Measurements from ENCODE around the gene UBL7. TPM values are rescaled to one million over a fixed set of nuclear protein-coding genes. Genes with fewer than 3 reads are reported as not detected.

Gene UBL7
- total and polyA plus RNA-seq, 10 of the 15 experiments (the other 5 are each of a cell fraction or from before 2014, with no cell fraction given), result 25.9 to 145 (median 90.1) TPM

- TF ChIP-seq, protein P1, sequence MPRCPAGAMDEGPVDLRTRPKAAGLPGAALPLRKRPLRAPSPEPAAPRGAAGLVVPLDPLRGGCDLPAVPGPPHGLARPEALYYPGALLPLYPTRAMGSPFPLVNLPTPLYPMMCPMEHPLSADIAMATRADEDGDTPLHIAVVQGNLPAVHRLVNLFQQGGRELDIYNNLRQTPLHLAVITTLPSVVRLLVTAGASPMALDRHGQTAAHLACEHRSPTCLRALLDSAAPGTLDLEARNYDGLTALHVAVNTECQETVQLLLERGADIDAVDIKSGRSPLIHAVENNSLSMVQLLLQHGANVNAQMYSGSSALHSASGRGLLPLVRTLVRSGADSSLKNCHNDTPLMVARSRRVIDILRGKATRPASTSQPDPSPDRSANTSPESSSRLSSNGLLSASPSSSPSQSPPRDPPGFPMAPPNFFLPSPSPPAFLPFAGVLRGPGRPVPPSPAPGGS (IDR thresholded peaks at IDR 0.05; ENCODE audit: borderline replicate concordance, insufficient read depth, low read depth, low read length, poor library complexity, severe bottlenecking), result peak; percentile 97
- peak; percentile 92 for TF ChIP-seq MEF2B (IDR thresholded peaks at IDR 0.05; ENCODE audit: partially characterized antibody, poor library complexity, severe bottlenecking)
- TF ChIP-seq, protein P2, sequence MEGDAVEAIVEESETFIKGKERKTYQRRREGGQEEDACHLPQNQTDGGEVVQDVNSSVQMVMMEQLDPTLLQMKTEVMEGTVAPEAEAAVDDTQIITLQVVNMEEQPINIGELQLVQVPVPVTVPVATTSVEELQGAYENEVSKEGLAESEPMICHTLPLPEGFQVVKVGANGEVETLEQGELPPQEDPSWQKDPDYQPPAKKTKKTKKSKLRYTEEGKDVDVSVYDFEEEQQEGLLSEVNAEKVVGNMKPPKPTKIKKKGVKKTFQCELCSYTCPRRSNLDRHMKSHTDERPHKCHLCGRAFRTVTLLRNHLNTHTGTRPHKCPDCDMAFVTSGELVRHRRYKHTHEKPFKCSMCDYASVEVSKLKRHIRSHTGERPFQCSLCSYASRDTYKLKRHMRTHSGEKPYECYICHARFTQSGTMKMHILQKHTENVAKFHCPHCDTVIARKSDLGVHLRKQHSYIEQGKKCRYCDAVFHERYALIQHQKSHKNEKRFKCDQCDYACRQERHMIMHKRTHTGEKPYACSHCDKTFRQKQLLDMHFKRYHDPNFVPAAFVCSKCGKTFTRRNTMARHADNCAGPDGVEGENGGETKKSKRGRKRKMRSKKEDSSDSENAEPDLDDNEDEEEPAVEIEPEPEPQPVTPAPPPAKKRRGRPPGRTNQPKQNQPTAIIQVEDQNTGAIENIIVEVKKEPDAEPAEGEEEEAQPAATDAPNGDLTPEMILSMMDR (IDR thresholded peaks at IDR 0.05 in 2 of 3, conservative IDR thresholded peaks at IDR 0.05 in 1 of 3; ENCODE audit: control insufficient read depth in 2 of 3, extremely low read depth in 1 of 3, insufficient read depth in 1 of 3, low read depth in 3 of 3, low read length in 3 of 3), result no peak
- TF ChIP-seq SMARCA5 (IDR thresholded peaks at IDR 0.05), result no peak
- peak; percentile 84 for TF ChIP-seq SMAD1 (IDR thresholded peaks at IDR 0.05; ENCODE audit: low read depth, partially characterized antibody)
- peak; percentile 88; the same call in 1 of the 2 replicates for TF ChIP-seq TCF12 (IDR thresholded peaks at IDR 0.05; ENCODE audit: low read depth, low read length)
- TF ChIP-seq TCF3 (IDR thresholded peaks at IDR 0.05; ENCODE audit: borderline replicate concordance, insufficient read depth, low read depth, low read length), result peak; percentile 80; the same call in 1 of the 2 replicates
- no peak for TF ChIP-seq POLR2A (IDR thresholded peaks at IDR 0.05; ENCODE audit: low read depth, low read length)
- no peak for TF ChIP-seq STAT3 (IDR thresholded peaks at IDR 0.05; ENCODE audit: low read depth, low read length)
- no peak for TF ChIP-seq E2F4 (IDR thresholded peaks at IDR 0.05; ENCODE audit: low read depth, low read length)
- TF ChIP-seq ZSCAN29 (IDR thresholded peaks at IDR 0.05), result 0 out of 2 replicates have a peak, but pooled peaks have one; percentile 2
- TF ChIP-seq PAX5 (IDR thresholded peaks at IDR 0.05; ENCODE audit: borderline replicate concordance, low read depth, low read length), result peak; percentile 93
- no peak for TF ChIP-seq ZNF217 (IDR thresholded peaks at IDR 0.05)
Measured at GRCh38 chr15:74397239-74398068, 63.5 kb downstream of the UBL7 start (continued).

Data from GM12878 (cell line).